ENCODE results near the gene PRORP. TPM values are rescaled to one million over a fixed set of nuclear protein-coding genes. Genes with fewer than 3 reads are reported as not detected.

PRORP gene
- total RNA-seq, 1 donor from 2014 or later, result 22.4 TPM

DNA sequence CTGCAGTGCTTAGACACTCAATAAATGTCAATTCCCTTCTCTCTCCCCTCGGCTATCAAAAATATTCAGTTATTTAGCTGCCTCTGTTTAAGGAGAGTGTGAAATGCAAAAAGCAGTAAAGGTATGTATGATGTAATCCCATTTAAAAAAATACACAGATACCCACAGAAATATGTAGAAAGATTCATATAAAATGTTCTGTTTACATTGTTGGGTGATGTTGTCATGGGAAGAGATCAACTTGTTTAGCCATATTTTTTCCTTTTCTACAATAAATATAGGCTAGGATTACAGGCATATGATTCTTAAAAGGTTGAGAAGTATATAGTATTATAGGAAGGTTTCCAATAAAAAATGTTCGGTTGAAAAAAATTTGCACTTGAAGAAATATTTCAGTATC, 8.3 kb upstream of the PRORP start:
- no peak overlapping the region for H3K27ac ChIP-seq
- no peaks in the 10 kb centered on the region for H3K9me3 ChIP-seq
- intact Hi-C loops (cut with DNase I), result no loop called here
- no peaks in the 10 kb centered on the region for H3K4me1 ChIP-seq
- no peak for TF ChIP-seq CTCF (IDR thresholded peaks at IDR 0.05)
- peaks cover 79% of the 10 kb centered on the region for H3K36me3 ChIP-seq
- H3K4me3 ChIP-seq, result no peak overlapping the region
- DNase-seq (no peak), ATAC-seq (no peak)
- H3K27me3 ChIP-seq (ENCODE audit: low read depth), result no peaks in the 10 kb centered on the region

DNA sequence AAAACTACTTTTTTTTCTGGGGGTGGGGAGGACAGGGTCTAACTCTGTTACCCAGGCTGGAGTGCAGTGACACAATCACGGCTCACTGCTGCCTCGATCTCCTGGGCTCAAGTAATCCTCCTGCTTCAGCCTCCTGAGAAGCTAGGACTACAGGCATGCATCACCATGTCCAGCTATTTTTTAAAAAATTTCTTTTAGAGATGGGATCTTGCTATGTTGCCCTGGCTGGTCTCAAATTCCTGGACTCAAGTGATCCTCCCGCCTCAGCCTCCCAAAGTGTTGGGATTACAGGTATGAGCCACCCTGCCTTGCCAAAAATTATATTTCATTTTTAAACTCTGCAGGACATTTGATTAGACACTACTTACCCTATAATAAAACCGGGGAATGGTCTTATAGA, 6.1 kb upstream of the PRORP start:
- intact Hi-C loops (cut with DNase I), result no loop called here
- H3K9me3 ChIP-seq, result no peaks in the 10 kb centered on the region
- ATAC-seq, result no peak
- H3K36me3 ChIP-seq, result peaks cover 64% of the 10 kb centered on the region
- H3K27ac ChIP-seq, result no peak overlapping the region
- no peak for DNase-seq
- no peaks in the 10 kb centered on the region for H3K27me3 ChIP-seq (ENCODE audit: low read depth)
- peaks cover 9% of the 10 kb centered on the region for H3K4me1 ChIP-seq
- no peak for TF ChIP-seq CTCF (IDR thresholded peaks at IDR 0.05)
- no peak overlapping the region for H3K4me3 ChIP-seq

- DNase-seq, result no peak
- intact Hi-C loops (cut with DNase I), result no loop called here
- Histone ChIP-seq H3K4me3 (no peak overlapping the region), H3K27ac (no peak overlapping the region), H3K4me1 (peaks cover 9% of the 10 kb centered on the region), H3K27me3 (ENCODE audit: low read depth) (no peaks in the 10 kb centered on the region), H3K36me3 (peaks cover 56% of the 10 kb centered on the region), H3K9me3 (no peaks in the 10 kb centered on the region)
- no peak for TF ChIP-seq CTCF (IDR thresholded peaks at IDR 0.05)
- ATAC-seq, result no peak
Observed at GRCh38 chr14:35117112-35117511, 5.2 kb upstream of the PRORP start.

- intact Hi-C loops (cut with DNase I), result no loop called here
- Histone ChIP-seq H3K27me3 (ENCODE audit: low read depth) (no peaks in the 10 kb centered on the region), H3K4me3 (peak overlapping the region; percentile 81), H3K27ac (peak overlapping the region; percentile 97), H3K36me3 (peaks cover 15% of the 10 kb centered on the region), H3K9me3 (no peaks in the 10 kb centered on the region), H3K4me1 (peaks cover 30% of the 10 kb centered on the region)
- ATAC-seq, result no peak
- TF ChIP-seq CTCF (IDR thresholded peaks at IDR 0.05), result no peak
- peak; percentile 51 for DNase-seq
Observed at GRCh38 chr14:35121026-35121886, 1.1 kb upstream of the PRORP start.

DNA sequence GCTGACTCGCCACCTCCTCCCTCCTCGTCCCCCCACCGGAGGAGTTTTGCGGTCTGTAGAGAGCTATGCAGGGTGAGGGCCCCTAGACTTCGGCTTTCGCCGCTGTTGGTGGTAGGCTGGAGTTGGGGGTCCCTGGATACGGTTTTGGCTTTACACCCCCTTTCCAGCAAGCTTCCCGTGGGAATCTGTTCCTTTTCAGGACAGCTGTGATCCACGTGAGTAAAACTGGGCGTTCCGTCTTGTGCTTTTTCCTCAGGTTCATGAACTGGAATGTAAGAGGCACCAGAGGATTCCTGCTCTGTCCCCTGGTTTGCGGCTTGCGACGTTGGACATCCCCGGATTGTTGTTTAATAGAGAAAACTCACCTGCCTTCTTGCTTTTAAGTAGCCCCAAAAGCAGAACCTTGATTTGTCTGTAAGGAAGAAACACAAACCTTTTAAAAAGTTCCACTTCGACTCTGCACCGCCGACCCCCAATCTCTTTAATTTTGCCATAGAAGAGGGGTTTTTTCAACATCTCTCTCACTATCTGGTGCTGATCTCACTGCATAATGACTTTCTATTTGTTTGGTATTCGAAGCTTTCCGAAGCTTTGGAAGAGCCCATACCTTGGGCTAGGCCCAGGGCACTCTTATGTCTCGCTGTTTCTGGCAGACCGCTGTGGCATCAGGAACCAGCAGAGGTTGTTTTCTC, 490 bp downstream of the PRORP start:
- ATAC-seq, result peak; percentile 7 to 40
- intact Hi-C loops (cut with DNase I), result no loop called here
- DNase-seq, result no peak
- Histone ChIP-seq H3K27me3 (ENCODE audit: low read depth) (no peaks in the 10 kb centered on the region), H3K27ac (peak overlapping the region; percentile 97), H3K9me3 (no peaks in the 10 kb centered on the region), H3K4me3 (peak overlapping the region; percentile 81), H3K36me3 (peaks cover 7% of the 10 kb centered on the region), H3K4me1 (peaks cover 30% of the 10 kb centered on the region)
- TF ChIP-seq CTCF (IDR thresholded peaks at IDR 0.05), result no peak
